IPS DF 19.7 (cell line): ENCODE measurements around the gene LRRC37B.
"Not testable (repeated sequence)": the region's sequence is repeated elsewhere in the genome, so short reads cannot be mapped to it uniquely, and the experiment has no call there.

Experiments
- DNase-seq: peaks from one replicate; pipeline ENCODE4 v3.0.0-alpha.2; 2013; ENCODE audit warnings: low read depth, low spot score

The LRRC37B gene

DNA sequence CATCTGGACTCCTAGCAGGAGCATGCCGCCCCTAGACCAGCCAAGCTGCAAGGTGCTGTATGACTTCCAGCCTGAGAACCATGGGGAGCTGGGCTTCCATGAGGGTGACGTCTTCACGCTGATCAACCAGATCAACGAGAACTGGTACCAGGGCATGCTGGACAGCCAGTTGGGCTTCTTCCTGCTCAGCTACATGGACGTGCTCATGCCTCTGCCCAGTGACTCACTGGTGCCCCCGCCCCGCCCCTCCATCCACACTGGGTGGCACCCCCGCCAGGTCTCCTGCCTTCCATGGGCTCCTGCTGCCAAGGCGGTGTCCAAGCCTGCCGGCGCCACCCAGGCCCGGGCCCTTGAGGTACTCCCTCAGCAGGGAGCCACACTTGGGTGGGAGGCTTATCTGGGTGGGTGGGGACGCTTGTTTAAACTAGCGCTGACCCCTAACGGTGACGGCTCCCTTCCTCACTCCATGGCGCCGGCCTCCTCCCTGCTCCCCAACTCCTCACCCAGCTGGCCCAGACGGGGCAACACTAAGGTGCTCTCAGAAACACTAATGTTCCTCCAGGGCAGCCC, 34.2 kb downstream of the LRRC37B start:
- DNase-seq = not testable (repeated sequence)

DNA sequence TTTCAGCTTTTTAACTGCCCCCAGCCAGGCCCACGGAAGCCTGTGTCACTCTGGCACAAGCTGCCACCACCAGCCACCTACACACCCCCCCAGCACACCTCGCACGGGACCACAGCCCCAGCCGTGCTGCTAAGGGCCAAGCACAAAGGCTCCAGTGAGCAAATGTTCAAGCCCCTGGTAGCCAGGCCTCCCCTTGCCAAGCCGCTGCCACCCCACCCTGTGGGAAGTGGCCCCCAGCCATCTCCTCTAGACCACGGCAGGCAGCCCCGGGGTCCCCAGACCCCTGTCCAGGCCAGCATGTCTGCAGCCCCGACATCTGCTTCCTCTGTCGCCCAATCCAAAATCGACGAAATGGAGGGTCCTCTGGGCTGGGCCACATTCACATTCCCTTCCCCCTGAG, 35.1 kb downstream of the LRRC37B start:
- DNase-seq = not testable (repeated sequence)

DNA sequence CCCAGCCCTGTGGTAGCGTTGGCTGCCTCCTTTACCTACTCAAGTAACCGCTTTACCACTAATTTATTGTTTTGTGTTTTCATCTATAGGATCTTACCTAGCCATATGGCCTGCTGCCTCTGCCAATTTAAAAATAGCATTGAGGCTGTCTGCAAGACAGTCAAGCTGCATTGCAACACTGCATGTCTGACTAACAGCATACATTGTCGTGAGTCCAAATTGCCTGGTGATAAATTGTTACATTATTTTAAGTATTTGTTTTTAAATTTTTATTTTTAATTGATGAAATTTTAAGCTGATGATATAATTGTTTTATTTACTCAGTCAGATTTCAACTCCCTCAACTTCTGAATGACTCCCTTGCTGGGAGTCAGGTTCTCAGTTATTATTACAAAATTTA, 38.4 kb downstream of the LRRC37B start:
- not testable (repeated sequence) for DNase-seq

DNA sequence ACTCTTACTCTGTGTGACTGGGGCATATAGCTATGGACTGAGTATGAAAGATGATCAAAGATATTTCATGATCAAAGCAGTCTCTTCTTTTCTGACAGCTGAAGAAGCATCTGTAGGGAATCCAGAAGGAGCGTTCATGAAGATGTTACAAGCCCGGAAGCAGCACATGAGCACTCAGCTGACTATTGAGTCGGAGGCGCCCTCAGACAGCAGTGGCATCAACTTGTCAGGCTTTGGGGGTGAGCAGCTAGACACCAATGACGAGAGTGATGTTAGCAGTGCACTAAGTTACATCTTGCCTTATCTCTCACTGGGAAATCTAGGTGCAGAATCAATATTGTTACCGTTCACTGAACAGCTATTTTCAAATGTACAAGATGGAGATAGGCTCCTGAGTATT, 40.5 kb downstream of the LRRC37B start:
- DNase-seq = not testable (repeated sequence)

GRCh38 chr17:32054985-32055384, 47.8 kb downstream of the LRRC37B start:
- DNase-seq = not testable (repeated sequence)

DNA sequence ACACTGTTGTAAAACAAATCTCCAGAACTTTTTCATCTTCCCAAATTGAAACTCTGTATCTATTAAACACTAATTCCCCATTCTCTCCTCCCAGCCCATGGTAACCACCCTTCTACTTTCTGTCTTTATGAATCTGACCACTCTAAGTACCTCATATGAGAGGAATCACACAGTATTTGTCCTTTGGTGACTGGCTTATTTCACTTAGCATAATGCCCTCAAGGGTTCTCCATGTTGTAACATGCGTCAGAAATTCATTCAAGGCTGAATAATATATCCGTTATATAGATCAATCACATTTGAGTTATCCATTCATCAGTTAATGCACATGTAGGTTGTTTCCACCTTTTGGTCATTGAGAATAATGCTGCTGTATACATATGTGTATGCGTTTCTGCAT, 48.2 kb downstream of the LRRC37B start:
- not testable (repeated sequence) for DNase-seq

GRCh38 chr17:32056500-32056899, 49.3 kb downstream of the LRRC37B start:
- not testable (repeated sequence) for DNase-seq

DNA sequence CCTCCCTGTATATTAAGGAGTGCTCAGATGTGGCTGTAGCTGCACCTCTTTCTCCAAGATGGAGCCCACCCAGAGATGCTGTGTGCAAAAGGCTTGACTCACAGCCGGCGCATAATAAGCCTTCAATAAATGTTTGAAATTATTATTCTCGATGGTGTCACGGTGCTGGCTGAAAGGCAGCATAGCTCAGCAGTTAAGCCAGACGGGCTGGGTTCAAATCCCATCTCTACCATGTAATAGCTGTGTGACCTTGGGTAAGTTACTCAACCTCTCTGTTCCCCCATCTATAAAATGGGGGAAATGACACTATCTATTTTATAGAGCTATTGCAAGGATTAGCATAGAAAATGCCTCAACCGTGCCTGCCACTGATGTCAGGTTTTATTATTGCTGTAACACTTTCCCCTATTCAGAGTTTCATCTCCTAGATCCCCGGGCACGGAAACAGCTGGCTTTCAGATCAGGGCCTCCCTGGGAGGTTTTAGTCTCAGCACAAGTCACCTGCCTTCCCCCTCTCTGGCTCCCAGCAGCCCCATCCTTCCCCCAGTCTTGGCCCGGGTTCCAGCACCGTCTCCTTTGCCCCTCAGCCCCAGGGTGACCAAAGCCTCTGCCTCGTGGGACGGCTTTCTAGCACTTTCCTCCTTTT, 50.4 kb downstream of the LRRC37B start:
- not testable (repeated sequence) for DNase-seq

DNA sequence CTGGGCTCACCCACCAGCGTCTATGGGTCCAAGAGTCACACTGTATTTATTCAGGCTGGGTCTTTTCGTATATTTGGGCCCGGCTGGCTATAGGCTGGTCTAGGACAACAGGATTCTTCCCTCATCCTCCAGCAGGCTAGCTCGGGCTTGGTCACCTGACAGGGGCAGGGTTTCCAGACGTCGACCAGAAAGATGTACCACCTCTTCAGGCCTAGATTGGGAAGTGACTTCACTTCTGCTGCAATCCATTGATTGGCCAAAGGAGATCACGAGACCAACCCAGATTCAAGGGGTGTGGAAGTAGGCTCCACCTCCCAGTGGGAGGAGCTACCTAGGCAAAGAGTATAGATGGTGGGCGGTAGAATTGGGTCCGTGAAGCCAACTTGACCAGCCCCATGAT, 53.5 kb downstream of the LRRC37B start:
- not testable (repeated sequence) for DNase-seq

GRCh38 chr17:32061840-32062239, 54.7 kb downstream of the LRRC37B start:
- DNase-seq = not testable (repeated sequence)

GRCh38 chr17:32064091-32064490, 56.9 kb downstream of the LRRC37B start:
- DNase-seq = not testable (repeated sequence)

DNA sequence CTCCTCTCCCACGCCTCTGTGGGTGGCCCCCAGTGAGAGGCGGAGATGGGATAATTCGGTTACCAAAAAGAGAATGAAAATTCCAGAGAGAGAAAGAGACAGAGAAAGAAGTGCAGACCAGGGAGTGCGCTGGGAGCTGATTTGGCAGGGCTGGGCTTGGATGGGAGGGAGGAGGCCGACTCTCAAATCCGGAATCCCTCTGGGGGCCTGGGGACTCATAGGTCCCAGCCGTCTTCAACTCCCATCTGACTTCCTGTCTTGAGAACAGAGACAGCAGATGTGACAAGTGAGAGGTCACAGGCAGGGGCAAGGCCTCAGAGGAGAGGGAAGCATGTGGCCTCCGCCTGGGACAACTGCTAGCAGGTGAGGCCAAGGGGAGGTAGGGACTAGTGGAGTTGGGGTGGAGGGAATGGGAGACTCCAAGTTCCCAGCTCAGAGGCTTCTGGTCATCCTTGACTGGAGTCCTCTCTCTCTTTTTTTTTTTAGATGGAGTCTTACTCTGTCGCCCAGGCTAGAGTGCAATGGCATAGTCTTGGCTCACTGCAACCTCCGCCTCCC, 59.0 kb downstream of the LRRC37B start:
- DNase-seq = not testable (repeated sequence)

DNA sequence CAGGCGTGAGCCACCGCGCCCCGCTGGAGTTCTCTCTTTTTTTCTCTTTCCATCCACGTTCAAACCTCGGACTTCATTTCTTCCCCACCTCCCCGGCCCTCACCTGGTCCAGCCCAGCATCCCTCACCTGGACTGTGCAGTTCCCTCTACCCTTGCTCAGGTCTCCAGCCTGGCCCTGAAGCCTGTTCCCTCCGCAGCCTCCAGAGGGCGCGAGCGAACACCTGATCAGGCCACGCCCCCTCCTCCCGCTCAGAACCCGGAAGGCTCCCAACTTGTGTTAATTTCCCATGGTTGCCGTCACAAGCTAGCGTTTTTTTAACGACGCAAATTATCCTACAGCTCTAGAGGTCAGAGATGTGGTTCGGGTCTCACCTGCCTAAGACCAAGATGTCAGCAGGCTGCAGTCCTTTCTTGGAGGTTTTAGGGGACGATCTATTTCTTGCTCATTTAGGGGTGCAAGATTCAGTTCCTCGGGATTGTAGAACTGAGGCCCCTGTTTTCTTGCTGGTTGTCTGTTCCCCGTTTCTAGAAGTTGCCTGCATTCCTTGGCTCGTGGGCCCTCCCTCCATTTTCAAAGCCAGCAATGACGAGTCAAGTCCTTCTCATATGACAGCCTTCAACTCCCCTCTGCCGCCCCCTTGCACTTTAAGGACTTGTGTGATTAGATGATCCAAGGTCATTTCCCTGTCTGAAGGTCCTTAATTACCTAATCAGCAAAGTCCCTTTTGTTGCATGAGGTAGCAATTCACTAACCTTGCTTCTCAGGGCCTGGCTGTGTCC, 59.9 kb downstream of the LRRC37B start:
- DNase-seq = not testable (repeated sequence)

- not testable (repeated sequence) for DNase-seq
Observed at GRCh38 chr17:32069067-32069466, 61.9 kb downstream of the LRRC37B start.

DNA sequence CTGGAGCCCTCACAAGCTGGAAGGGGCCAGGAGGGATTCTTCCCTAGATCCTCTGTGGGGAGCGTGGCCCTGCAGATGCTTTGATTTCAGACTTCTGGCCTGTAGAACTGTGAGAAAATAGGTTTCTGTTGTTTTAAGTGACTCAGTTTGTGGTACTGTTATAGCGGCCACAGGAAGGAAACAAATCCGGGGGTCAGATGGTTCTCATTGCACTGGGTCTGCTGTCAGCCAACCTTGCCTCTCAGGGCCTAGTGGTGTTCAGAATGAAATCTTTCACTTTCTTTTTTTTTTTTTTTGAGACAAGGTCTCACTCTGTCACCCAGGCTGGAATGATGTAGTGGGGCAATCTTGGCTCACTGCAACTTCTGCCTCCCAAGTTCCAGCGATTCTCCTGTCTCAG, 64.8 kb downstream of the LRRC37B start:
- DNase-seq = not testable (repeated sequence)

DNA sequence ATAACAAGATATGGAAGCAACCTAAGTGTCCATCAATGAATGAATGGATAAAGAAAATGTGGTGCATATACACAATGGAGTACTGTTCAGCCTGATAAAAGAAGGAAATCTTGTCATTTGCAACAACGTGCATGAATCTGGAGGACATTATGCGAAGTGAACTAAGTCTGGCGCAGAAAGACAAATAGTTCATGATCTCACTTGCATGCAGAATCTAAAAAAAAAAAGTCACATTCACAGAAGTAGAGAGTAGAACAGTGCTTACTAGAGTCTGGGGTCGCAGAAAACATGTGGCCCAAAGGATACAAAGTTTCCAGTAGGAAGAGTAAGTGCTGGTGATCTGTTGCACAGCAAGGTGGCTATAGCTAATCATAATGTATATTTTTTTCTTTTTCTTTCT, 65.9 kb downstream of the LRRC37B start:
- DNase-seq = not testable (repeated sequence)

- DNase-seq = peak; percentile 60
Observed at GRCh38 chr17:32079753-32080152, 72.6 kb downstream of the LRRC37B start.

- not testable (repeated sequence) for DNase-seq
Observed at GRCh38 chr17:32083550-32083979, 76.4 kb downstream of the LRRC37B start.

DNA sequence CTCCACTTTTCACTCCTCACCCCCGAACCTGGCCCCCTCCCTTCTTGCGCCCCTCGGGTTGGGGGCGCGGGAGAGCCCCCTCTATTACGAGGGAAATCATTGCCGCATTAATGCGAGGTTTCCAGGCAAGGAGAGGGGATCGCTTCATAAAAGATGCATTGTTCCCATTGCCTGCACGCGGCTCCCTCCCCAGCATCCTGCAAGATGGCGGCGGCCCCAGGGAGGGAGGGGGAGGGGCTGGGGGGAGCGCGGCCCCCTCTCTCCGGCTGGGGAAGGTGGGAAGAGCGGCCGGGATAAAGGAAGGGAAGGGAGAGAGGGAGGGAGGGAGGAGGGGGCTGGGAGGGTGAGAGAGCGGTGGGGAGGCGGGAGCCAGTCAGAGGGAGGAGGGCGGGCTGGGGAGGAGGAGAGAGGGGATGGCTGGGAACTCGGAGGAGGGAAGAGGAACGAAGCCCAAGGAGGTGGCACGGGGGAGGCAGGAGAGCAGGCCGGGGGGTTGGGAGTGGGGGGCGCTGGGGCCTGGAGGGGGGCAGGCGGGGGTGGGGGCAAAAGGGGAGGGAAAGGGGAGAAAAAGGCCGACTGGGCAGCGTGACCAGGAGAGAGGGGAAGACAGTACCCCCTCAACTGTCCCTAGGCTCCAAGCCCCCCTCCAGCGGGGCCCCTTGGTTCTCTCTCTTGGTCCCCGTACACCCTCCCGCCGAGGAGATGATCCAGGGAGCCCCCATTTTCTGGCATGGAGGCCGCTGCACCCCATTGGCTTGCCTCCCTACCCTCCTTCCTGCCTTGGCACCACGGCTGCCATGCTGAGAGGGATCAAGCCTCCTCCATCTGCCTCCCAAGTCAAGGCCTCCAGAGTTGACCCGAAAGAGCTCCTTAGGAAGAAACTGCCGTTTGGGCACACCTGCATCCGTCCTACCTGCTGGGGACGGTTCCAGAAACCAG, 77.1 kb downstream of the LRRC37B start:
- DNase-seq = peak; percentile 56

- DNase-seq = not testable (repeated sequence)
Observed at GRCh38 chr17:32084942-32085829, 78.0 kb downstream of the LRRC37B start.
